CD14-positive monocyte (primary cell): ENCODE data around the gene CNKSR2. TPM values are rescaled to one million over a fixed set of nuclear protein-coding genes. Genes with fewer than 3 reads are reported as not detected.
"Not testable (repeated sequence)": the region's sequence is repeated elsewhere in the genome, so short reads cannot be mapped to it uniquely, and the experiment has no call there.

Source experiments
- DNase-seq, 3 donors: peaks; one replicate each; pipeline ENCODE4 v3.0.0-alpha.2; 2011 to 2022
- H2AFZ ChIP-seq: 2 replicates; pipeline ENCODE4 v1.6.0; 2012; ENCODE audit warnings: mild to moderate bottlenecking, low read depth, low read length, inconsistent platforms; ENCODE audit not compliant: insufficient read depth, poor library complexity, severe bottlenecking
- H3K27ac ChIP-seq, 2 donors: 1 replicate in 1 of 2; 2 replicates in 1 of 2; pipeline ENCODE4 v1.5.1; 2012 to 2013; ENCODE audit warnings: low read length in 2 of 2, control low read depth in 1 of 2, inconsistent platforms in 1 of 2, low read depth in 1 of 2, mild to moderate bottlenecking in 1 of 2
- H3K27me3 ChIP-seq, 2 donors: one replicate each; pipeline versions ENCODE4 v1.6.0 to v1.6.1; 2011 to 2013; ENCODE audit warnings: low read length in 2 of 2; ENCODE audit not compliant: control insufficient read depth in 2 of 2, insufficient read depth in 2 of 2
- H3K36me3 ChIP-seq, 2 donors: replicated peaks in 1 of 2; 1 replicate in 1 of 2; 2 replicates in 1 of 2; pipeline versions ENCODE4 v1.5.1 to v1.6.1; 2012 to 2013; ENCODE audit warnings: low read length in 2 of 2, control low read depth in 1 of 2, inconsistent platforms in 1 of 2, mild to moderate bottlenecking in 1 of 2; ENCODE audit not compliant: insufficient read depth in 2 of 2, control insufficient read depth in 1 of 2
- H3K4me1 ChIP-seq, 2 donors: 1 replicate in 1 of 2; 2 replicates in 1 of 2; pipeline versions ENCODE4 v1.5.1 to v1.6.1; 2012 to 2013; ENCODE audit warnings: low read length in 2 of 2, control low read depth in 1 of 2, inconsistent platforms in 1 of 2, mild to moderate bottlenecking in 1 of 2, moderate library complexity in 1 of 2; ENCODE audit not compliant: insufficient read depth in 2 of 2, control insufficient read depth in 1 of 2
- H3K4me2 ChIP-seq: replicated peaks from 2 replicates; pipeline ENCODE3; 2012; ENCODE audit warnings: low read length, moderate library complexity, mild to moderate bottlenecking; ENCODE audit not compliant: poor library complexity, severe bottlenecking; ENCODE audit errors: extremely low read depth
- H3K4me3 ChIP-seq, 3 experiments: fragments of 200-600 bp in 1 of 3; sonication (generic) in 1 of 3; replicated peaks in 1 of 3; 1 replicate in 2 of 3; 2 replicates in 1 of 3; pipeline ENCODE4 v1.5.1; 2011 to 2013; ENCODE audit warnings: low read length in 3 of 3, mild to moderate bottlenecking in 3 of 3, control low read depth in 2 of 3, low read depth in 2 of 3, inconsistent platforms in 1 of 3, moderate library complexity in 1 of 3
- H3K79me2 ChIP-seq: 2 replicates; pipeline ENCODE4 v1.6.0; 2012; ENCODE audit warnings: mild to moderate bottlenecking, control low read depth, inconsistent platforms, low read length, moderate library complexity; ENCODE audit not compliant: insufficient read depth
- H3K9ac ChIP-seq: 2 replicates; pipeline ENCODE4 v1.6.0; 2017; ENCODE audit warnings: low read length, mild to moderate bottlenecking; ENCODE audit not compliant: insufficient read depth, poor library complexity, severe bottlenecking
- H3K9me3 ChIP-seq, 2 donors: replicated peaks in 1 of 2; 1 replicate in 1 of 2; 2 replicates in 1 of 2; pipeline versions ENCODE4 v1.5.1 to v1.6.1; 2012 to 2013; ENCODE audit warnings: low read length in 2 of 2, control low read depth in 1 of 2; ENCODE audit not compliant: control insufficient read depth in 1 of 2, insufficient read depth in 1 of 2
- H4K20me1 ChIP-seq: 2 replicates; pipeline ENCODE4 v1.6.0; 2012; ENCODE audit warnings: mild to moderate bottlenecking, low read length, control low read depth, moderate library complexity; ENCODE audit not compliant: insufficient read depth
- H3K27ac Mint-ChIP-seq, 7 donors: one replicate each; pipeline ENCODE4 v1.8.0; 2020; ENCODE audit warnings: mild to moderate bottlenecking in 7 of 7, mixed read lengths in 7 of 7, moderate library complexity in 6 of 7, inconsistent platforms in 2 of 7
- H3K27me3 Mint-ChIP-seq, 3 donors: one replicate each; pipeline ENCODE4 v1.8.0; 2021 to 2022; ENCODE audit warnings: low read depth in 3 of 3, mild to moderate bottlenecking in 3 of 3, mixed read lengths in 3 of 3, moderate library complexity in 3 of 3, inconsistent platforms in 1 of 3
- H3K36me3 Mint-ChIP-seq, 2 donors: one replicate each; pipeline ENCODE4 v1.8.0; 2020; ENCODE audit warnings: mixed read lengths in 2 of 2, inconsistent platforms in 1 of 2, mild to moderate bottlenecking in 1 of 2
- H3K4me1 Mint-ChIP-seq: one replicate; pipeline ENCODE4 v1.8.0; 2020; ENCODE audit warnings: mild to moderate bottlenecking, mixed read lengths
- H3K4me3 Mint-ChIP-seq, 2 donors: one replicate each; pipeline ENCODE4 v1.8.0; 2020; ENCODE audit warnings: mild to moderate bottlenecking in 2 of 2, mixed read lengths in 2 of 2, moderate library complexity in 1 of 2
- H3K9me3 Mint-ChIP-seq, 7 donors: one replicate each; pipeline ENCODE4 v1.8.0; 2020 to 2022; ENCODE audit warnings: mixed read lengths in 7 of 7, mild to moderate bottlenecking in 6 of 7, moderate library complexity in 6 of 7, inconsistent platforms in 2 of 7
- CTCF ChIP-seq: fragments of 200-600 bp; IDR thresholded peaks from one replicate; pipeline ENCODE4 v1.8.0; 2022; ENCODE audit warnings: antibody characterized with exemption, mild to moderate bottlenecking
- WGBS: methylation state at CpG from one replicate; pipeline ENCODE4 v1.1.5; 2013; ENCODE audit warnings: missing lambda C conversion rate; ENCODE audit not compliant: insufficient coverage; 5-methylcytosine and 5-hydroxymethylcytosine counted together
- intact Hi-C, 2 donors: fragments of 100-400 bp; cut with micrococcal nuclease; formaldehyde crosslinking; loops; one replicate each; pipeline versions ENCODE4 v1.15.0 to v1.15.1; 2023
- polyA plus RNA-seq, 3 donors: library from polyadenylated mRNA; depleted of rRNA in 1 of 3; unstranded in 2 of 3; stranded (reverse) in 1 of 3; fragments of 300-500 nt in 2 of 3; fragments of >200 nt in 1 of 3; fragmentation: Illumina TruSeq in 2 of 3; gene quantifications; 1 replicate in 2 of 3; 2 replicates in 1 of 3; pipeline ENCODE4 v1.2.3, GENCODE V29; 2012 to 2021

The CNKSR2 gene
- polyA plus RNA-seq, 3 donors, result 0.12 TPM; not detected in 2

- WGBS, result no CpG with 5 or more reads among the region's 2 CpGs
- Histone ChIP-seq H3K79me2 (no peaks in the 10 kb centered on the region), H3K4me2 (no peak overlapping the region), H3K27me3 (no peaks in the 10 kb centered on the region), H3K36me3 (no peaks in the 10 kb centered on the region), H3K9me3 (no peaks in the 10 kb centered on the region), H3K27ac (no peak overlapping the region), H2AFZ (no peak overlapping the region), H3K4me1 (no peaks in the 10 kb centered on the region), H3K4me3 (no peak overlapping the region), H3K9ac (no peak overlapping the region), H4K20me1 (no peaks in the 10 kb centered on the region)
- no peak for TF ChIP-seq CTCF
- H3K4me3 Mint-ChIP-seq, result no peak overlapping the region
- peaks cover 0 to 5% (median 0%) of the 10 kb centered on the region in 3 donors for H3K27me3 Mint-ChIP-seq
- no peaks in the 10 kb centered on the region for H3K36me3 Mint-ChIP-seq
- no peaks in the 10 kb centered on the region for H3K4me1 Mint-ChIP-seq
- H3K9me3 Mint-ChIP-seq, result no peaks in the 10 kb centered on the region
- intact Hi-C loops, result no loop called here
- no peak overlapping the region for H3K27ac Mint-ChIP-seq
- DNase-seq, result no peak
Observed at GRCh38 chrX:21481761-21482160, 107.5 kb downstream of the CNKSR2 start.

- DNase-seq, H3K4me3 ChIP-seq, H2AFZ ChIP-seq, H3K9ac ChIP-seq, H3K27me3 ChIP-seq, H4K20me1 ChIP-seq, H3K79me2 ChIP-seq, H3K9me3 Mint-ChIP-seq, H3K27ac ChIP-seq, H3K4me2 ChIP-seq, H3K36me3 ChIP-seq, H3K4me3 Mint-ChIP-seq, H3K27me3 Mint-ChIP-seq, H3K4me1 Mint-ChIP-seq, H3K36me3 Mint-ChIP-seq, H3K4me1 ChIP-seq, H3K9me3 ChIP-seq, intact Hi-C loops: not testable (repeated sequence)
- peak overlapping the region in 1 of 7 donors; percentile 24 for H3K27ac Mint-ChIP-seq
- 100% methylated on average over 2 of the region's 7 CpGs for WGBS
Observed at GRCh38 chrX:21484051-21484450, 109.8 kb downstream of the CNKSR2 start.
